HG03139 (cell line): ENCODE data around the gene CFAP47.
"Not testable (repeated sequence)": the region's sequence is repeated elsewhere in the genome, so short reads cannot be mapped to it uniquely, and the experiment has no call there.

ENCODE experiments used
- ATAC-seq: cut with Tn5 transposase; IDR thresholded peaks from one replicate; pipeline ENCODE4 v1.9.1; 2021; ENCODE audit not compliant: unreplicated experiment

CFAP47 gene

GRCh38 chrX:36234840-36235528, 315.4 kb downstream of the CFAP47 start:
- not testable (repeated sequence) for ATAC-seq

- no peak for ATAC-seq
Observed at GRCh38 chrX:36241397-36241796, 321.9 kb downstream of the CFAP47 start.

GRCh38 chrX:36266155-36266554, 346.6 kb downstream of the CFAP47 start:
- ATAC-seq = no peak

GRCh38 chrX:36310136-36310535, 390.6 kb downstream of the CFAP47 start:
- no peak for ATAC-seq

GRCh38 chrX:36314303-36314702, 394.8 kb downstream of the CFAP47 start:
- ATAC-seq = no peak

GRCh38 chrX:36334572-36334971, 415.0 kb downstream of the CFAP47 start:
- no peak for ATAC-seq

GRCh38 chrX:36336751-36337150, 417.2 kb downstream of the CFAP47 start:
- ATAC-seq = no peak

- ATAC-seq = no peak
Observed at GRCh38 chrX:36344301-36344700, 424.8 kb downstream of the CFAP47 start.

- no peak for ATAC-seq
Observed at GRCh38 chrX:36348509-36348908, 429.0 kb downstream of the CFAP47 start.

GRCh38 chrX:36357855-36358254, 438.3 kb downstream of the CFAP47 start:
- no peak for ATAC-seq

GRCh38 chrX:36364262-36364661, 444.7 kb downstream of the CFAP47 start:
- no peak for ATAC-seq

- ATAC-seq = no peak
Observed at GRCh38 chrX:36383495-36383894, 464.0 kb downstream of the CFAP47 start.

GRCh38 chrX:36388901-36389300, 469.4 kb downstream of the CFAP47 start:
- ATAC-seq = no peak

- no peak for ATAC-seq
Observed at GRCh38 chrX:36401774-36402173, 482.2 kb downstream of the CFAP47 start.

GRCh38 chrX:36407836-36408235, 488.3 kb downstream of the CFAP47 start:
- no peak for ATAC-seq

- ATAC-seq = no peak
Observed at GRCh38 chrX:36414056-36414455, 494.5 kb downstream of the CFAP47 start.

- ATAC-seq = no peak
Observed at GRCh38 chrX:36422368-36422767, 502.8 kb downstream of the CFAP47 start.

- ATAC-seq = no peak
Observed at GRCh38 chrX:36431819-36432218, 512.3 kb downstream of the CFAP47 start.

GRCh38 chrX:36434522-36434921, 515.0 kb downstream of the CFAP47 start:
- no peak for ATAC-seq
